ENCODE results near the gene PSRC1.

DNA sequence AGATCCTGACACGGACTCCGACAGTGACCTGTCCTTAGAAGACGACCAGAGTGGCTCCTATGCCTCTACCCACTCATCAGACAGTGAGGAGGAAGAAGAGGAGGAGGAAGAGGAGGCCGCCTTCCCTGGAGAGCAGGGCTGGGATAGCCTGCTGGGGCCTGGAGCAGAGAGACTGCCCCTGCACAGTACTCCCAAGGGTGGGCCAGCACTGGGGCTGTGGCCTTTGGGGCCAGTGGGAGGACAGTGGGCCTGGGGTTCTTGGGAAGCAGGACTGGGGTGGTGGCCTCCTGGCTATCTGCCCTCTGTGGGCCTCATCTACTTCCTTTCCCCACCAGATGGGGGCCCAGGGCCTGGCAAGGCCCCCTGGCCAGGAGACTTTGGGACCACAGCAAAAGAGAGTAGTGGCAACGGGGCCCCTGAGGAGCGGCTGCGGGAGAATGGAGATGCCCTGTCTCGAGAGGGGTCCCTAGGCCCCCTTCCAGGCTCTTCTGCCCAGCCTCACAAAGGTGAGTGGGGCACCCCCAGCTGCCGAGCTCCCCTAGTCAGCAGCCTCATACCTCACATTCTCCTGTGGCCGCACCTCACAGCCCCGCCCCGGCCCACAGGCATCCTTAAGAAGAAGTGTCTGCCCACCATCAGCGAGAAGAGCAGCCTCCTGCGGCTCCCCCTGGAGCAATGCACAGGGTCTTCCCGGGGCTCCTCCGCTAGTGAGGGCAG, 10.0 kb downstream of the PSRC1 start:
- TF ChIP-seq, protein P1, sequence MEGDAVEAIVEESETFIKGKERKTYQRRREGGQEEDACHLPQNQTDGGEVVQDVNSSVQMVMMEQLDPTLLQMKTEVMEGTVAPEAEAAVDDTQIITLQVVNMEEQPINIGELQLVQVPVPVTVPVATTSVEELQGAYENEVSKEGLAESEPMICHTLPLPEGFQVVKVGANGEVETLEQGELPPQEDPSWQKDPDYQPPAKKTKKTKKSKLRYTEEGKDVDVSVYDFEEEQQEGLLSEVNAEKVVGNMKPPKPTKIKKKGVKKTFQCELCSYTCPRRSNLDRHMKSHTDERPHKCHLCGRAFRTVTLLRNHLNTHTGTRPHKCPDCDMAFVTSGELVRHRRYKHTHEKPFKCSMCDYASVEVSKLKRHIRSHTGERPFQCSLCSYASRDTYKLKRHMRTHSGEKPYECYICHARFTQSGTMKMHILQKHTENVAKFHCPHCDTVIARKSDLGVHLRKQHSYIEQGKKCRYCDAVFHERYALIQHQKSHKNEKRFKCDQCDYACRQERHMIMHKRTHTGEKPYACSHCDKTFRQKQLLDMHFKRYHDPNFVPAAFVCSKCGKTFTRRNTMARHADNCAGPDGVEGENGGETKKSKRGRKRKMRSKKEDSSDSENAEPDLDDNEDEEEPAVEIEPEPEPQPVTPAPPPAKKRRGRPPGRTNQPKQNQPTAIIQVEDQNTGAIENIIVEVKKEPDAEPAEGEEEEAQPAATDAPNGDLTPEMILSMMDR (IDR thresholded peaks at IDR 0.05) = no peak
- TF ChIP-seq POLR2A (IDR thresholded peaks at IDR 0.05) (no peak), EP300 (IDR thresholded peaks at IDR 0.05) (no peak), POLR2AphosphoS5 (IDR thresholded peaks at IDR 0.05) (no peak)

Data from sigmoid colon (tissue), 4 donors.